Epidermal melanocyte (primary cell): ENCODE data around the gene SCFD2.
"Not testable (repeated sequence)": the region's sequence is repeated elsewhere in the genome, so short reads cannot be mapped to it uniquely, and the experiment has no call there.

Experiments
- DNase-seq: peaks from one replicate; pipeline ENCODE4 v3.0.0; 2011; ENCODE audit warnings: low spot score; ENCODE audit not compliant: insufficient read length

SCFD2 gene

DNA sequence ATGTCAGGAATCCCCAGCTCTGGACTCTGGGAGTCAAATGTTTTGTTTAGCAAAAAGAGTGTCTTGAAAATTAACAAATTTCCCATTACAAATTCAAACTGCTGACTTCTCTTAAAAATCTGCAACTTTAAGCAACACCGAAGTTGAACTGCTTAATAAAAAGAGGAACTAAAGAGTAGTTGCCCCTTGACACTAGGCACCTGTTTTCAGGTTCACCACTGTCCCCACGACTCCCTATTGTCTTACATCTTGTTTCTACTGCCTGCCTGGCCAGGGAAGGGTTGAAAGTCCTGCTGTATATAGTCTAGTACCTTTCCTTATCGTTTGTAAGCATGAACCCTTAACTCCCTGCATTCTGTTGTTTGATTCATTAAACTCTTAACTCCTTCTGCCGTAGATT, 173.9 kb downstream of the SCFD2 start:
- DNase-seq, result no peak

- no peak for DNase-seq
These were observed 176.8 kb downstream of the SCFD2 start for GRCh38 chr4:53189011-53189410.

DNA sequence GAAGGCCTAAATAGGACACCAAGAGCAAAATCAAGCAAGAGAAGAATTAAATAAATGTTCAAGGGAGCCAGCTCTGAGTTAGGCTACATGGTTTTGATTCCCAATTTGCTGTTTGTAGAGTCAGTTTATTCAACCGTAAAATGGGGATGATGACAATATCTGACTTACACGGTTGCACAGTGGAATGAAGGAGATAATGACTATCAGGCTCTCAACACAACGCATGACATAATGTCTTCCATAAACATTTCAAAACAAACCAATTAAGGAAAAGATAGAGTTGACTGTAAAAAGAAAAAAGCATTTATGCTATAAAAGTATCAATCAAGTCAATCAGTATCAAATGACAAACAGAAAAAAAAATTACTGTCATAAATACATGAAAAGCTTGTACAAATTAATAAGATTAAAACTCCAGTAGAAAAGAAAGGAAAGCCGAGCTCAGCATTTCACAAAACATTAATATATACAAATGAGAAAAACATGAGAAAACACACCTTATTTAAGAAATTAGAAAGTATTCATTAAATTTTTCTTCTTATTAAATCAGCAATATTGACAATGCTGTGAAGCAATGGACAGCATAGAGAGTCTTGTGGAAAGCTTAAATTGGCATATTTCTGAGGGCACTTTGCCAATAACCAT, 179.0 kb downstream of the SCFD2 start:
- DNase-seq, result no peak

DNA sequence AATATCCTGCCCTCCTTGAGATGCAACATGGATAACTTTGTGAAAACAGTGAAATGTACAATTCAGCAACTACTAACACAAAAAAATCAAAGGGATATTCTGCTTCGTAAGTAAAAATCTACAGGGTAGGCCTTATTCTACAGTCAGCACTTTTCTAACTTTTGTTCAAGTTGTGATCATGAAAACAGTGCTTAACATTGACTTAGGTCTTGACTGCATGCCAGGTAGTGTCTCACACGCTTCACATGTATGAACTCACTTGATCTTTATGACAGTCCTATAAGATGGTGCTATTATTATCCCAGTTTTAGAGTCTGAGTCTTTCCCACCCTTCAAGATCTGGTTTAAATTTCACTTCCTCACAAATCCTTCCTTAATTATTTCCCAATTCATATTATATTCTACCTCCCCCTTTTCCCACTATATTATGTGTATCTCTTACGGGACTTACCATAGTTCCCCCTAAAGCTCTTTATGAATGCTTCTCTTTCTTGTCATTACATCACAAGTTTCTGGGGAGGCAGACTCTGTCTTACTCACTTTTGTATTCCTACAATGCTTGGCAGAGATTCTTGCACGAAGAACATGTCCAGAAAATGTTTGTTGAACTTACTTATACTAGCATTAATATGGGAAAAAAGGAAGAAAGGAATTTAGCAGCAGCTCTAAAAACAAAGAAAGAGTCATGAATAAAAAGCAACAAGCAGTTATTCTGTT, 179.8 kb downstream of the SCFD2 start:
- DNase-seq, result no peak

DNA sequence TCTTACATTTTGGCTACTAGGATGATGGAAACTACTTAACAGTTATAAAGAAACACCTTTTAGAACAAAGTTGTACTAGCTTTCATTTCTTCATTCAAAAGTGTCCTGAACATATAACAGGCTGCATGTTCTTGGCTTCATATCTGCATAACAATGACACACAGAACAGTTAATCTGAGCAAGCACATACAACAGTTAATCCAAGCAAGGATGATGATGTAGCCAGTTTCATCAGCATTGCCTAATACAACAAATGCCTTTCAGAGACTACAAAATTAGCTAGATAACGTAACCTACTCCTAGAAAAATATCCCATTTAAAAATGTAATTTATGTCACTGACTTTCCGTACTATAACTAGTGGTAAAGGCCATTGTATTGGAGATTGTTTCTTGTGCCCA, 182.1 kb downstream of the SCFD2 start:
- DNase-seq, result no peak

- DNase-seq, result not testable (repeated sequence)
These were observed 188.1 kb downstream of the SCFD2 start for GRCh38 chr4:53177751-53178150.

- DNase-seq, result no peak
These were observed 190.2 kb downstream of the SCFD2 start for GRCh38 chr4:53175640-53176039.

DNA sequence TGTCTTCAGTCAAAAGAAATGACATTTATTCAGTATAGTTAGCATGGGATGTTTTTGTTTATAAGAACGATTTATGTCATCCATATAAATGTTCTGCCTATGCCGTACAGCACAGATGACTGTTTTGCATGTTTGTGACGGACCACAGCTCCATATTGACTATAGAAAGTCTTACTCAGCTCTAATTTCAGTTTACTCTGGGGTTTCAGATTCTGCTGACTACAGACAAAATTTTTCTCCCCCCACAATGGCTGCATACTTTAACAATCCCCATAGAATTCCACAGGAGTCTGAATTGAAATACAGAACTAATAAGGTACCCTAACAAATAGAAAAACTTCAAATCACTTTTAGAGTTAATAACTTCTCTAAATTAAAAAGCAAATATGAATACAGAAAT, 191.0 kb downstream of the SCFD2 start:
- DNase-seq, result no peak

GRCh38 chr4:53173576-53173975, 192.3 kb downstream of the SCFD2 start:
- no peak for DNase-seq

- DNase-seq, result no peak
These were observed 194.1 kb downstream of the SCFD2 start for GRCh38 chr4:53171797-53172196.

GRCh38 chr4:53169695-53170617, 195.9 kb downstream of the SCFD2 start:
- DNase-seq, result no peak

- no peak for DNase-seq
These were observed 197.6 kb downstream of the SCFD2 start for GRCh38 chr4:53168228-53168627.

- no peak for DNase-seq
These were observed 202.9 kb downstream of the SCFD2 start for GRCh38 chr4:53162969-53163368.

DNA sequence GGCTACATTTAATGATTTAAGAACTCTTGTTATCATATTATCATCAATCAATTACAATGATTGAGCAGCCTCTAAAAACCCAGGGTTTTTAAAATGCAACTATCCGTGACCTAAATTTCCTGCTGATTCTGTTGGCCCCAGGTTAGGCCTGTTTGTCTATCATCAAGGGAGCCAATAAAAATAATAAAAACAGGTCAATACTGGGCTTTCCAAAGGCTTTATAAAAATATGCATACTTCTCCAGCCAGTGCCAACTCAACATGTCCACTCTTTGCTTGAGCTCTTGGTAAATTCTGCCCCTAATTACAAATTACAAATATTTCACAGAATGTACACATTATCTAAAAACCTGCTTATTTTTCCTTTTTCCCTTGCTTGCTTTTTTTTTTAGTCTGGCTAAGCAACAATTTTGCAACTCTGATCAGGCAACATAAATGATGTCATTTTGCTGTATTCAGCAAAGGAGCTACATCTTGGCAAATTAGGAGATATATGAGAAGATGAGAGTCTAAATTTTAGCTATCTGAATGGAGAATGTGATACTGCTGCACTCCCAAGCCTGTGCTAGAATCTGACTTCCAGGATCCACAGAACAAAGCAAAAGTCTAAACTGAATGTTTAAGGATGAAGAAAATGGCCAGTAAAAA, 204.0 kb downstream of the SCFD2 start:
- DNase-seq, result no peak

GRCh38 chr4:53161051-53161786, 204.6 kb downstream of the SCFD2 start:
- no peak for DNase-seq

GRCh38 chr4:53156896-53157295, 209.0 kb downstream of the SCFD2 start:
- DNase-seq, result no peak

- DNase-seq, result no peak
These were observed 213.4 kb downstream of the SCFD2 start for GRCh38 chr4:53152467-53152866.

DNA sequence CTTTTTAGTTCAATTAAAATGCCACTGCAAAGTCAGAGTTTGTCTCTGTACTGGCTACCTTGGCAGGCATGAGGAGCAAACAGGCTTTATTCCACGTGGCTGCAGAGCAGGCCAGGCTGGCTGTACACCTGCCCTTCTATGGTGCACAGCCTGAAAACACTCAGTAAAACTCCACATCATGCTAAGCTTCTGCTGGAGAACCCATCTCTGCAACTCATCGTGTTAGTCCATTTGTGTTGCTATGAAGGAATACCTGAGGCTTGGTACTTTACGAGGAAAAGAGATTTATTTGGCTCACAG, 214.4 kb downstream of the SCFD2 start:
- no peak for DNase-seq

DNA sequence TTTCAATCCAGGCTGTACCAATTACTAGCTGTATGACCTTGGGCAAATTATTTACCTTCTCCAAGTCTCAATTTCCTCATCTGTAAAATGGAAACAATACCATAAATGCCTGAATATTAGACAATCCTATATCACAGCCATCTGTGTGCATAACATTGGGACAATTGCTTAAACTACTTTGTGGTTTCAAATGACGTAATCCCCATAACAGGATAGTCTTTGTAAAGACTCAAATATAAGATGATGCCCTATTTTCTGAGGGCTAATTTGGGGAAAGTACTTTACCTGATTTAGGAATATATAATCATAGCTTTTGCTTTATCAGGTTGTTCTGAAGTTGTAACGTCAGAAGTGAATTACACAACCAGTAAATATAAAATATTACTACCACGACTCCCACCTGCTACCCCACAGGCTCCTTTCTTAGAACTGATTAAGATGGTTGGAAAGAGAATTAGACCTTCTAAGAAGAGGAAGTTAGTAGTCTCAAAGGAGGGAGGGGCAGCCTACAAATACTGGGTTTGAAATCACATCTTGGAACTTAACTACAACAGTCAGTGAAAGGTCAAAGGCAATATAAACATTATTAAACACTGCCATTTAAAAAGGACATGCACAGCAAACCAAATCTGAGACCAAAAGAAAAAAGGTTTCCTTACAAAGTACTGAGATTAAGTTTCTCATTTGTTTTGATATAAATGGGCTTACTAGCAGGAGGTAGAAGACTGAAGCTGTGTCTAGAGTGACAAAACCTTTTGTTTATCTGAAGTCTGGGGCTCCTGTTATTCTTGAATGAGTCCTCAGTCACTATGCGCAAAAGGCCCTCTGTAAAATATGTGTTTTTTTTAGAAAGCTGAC, 215.0 kb downstream of the SCFD2 start:
- no peak for DNase-seq

- no peak for DNase-seq
These were observed 218.2 kb downstream of the SCFD2 start for GRCh38 chr4:53147711-53148110.
